ENCODE measurements around the gene CCDC178. TPM values are rescaled to one million over a fixed set of nuclear protein-coding genes. Genes with fewer than 3 reads are reported as not detected.
"Not testable (repeated sequence)": the region's sequence is repeated elsewhere in the genome, so short reads cannot be mapped to it uniquely, and the experiment has no call there.

The CCDC178 gene
- total RNA-seq, 1 donor from 2014 or later, result 2.8 TPM

GRCh38 chr18:33181016-33181415 lies 259.5 kb downstream of the CCDC178 start:
- TF ChIP-seq, protein P1, sequence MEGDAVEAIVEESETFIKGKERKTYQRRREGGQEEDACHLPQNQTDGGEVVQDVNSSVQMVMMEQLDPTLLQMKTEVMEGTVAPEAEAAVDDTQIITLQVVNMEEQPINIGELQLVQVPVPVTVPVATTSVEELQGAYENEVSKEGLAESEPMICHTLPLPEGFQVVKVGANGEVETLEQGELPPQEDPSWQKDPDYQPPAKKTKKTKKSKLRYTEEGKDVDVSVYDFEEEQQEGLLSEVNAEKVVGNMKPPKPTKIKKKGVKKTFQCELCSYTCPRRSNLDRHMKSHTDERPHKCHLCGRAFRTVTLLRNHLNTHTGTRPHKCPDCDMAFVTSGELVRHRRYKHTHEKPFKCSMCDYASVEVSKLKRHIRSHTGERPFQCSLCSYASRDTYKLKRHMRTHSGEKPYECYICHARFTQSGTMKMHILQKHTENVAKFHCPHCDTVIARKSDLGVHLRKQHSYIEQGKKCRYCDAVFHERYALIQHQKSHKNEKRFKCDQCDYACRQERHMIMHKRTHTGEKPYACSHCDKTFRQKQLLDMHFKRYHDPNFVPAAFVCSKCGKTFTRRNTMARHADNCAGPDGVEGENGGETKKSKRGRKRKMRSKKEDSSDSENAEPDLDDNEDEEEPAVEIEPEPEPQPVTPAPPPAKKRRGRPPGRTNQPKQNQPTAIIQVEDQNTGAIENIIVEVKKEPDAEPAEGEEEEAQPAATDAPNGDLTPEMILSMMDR (conservative IDR thresholded peaks at IDR 0.05), result no peak
- peaks cover 4% of the 10 kb centered on the region for H3K27me3 Mint-ChIP-seq
- DNase-seq (ENCODE audit: extremely low spot score, unreplicated experiment), result no peak

DNA sequence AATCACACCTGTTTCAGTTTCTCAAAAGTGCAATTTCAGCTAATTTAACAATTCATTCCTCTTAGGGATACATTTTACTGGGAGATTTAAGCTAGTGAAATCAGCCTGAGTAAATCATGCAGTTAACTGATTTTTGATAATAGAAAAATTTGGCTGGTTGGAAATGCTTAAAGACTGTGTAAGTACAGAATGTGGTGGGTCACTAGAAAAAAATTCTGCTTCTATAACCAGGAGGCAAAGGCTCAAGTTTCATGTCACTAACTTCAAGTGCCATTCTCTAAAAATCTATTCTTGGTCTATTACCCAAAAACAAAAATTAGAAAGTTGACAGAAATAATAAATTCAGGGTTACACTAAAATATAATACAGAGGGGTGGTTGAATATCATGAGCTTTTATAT lies 271.3 kb downstream of the CCDC178 start:
- TF ChIP-seq, protein P1 (conservative IDR thresholded peaks at IDR 0.05), result no peak
- H3K4me1 Mint-ChIP-seq (ENCODE audit: unreplicated experiment), result no peaks in the 10 kb centered on the region
- H3K27me3 Mint-ChIP-seq, result no peaks in the 10 kb centered on the region
- H3K4me3 Mint-ChIP-seq, result no peak overlapping the region
- no peaks in the 10 kb centered on the region for H3K9me3 Mint-ChIP-seq
- H3K36me3 Mint-ChIP-seq, result no peaks in the 10 kb centered on the region
- H3K27ac Mint-ChIP-seq, result no peak overlapping the region
- no peak for DNase-seq (ENCODE audit: extremely low spot score, unreplicated experiment)

More at GRCh38 chr18:33181016-33181415, 259.5 kb downstream of the CCDC178 start:
- Mint-ChIP-seq H3K27ac (no peak overlapping the region), H3K36me3 (no peaks in the 10 kb centered on the region), H3K4me1 (ENCODE audit: unreplicated experiment) (no peaks in the 10 kb centered on the region), H3K4me3 (no peak overlapping the region), H3K9me3 (no peaks in the 10 kb centered on the region)

DNA sequence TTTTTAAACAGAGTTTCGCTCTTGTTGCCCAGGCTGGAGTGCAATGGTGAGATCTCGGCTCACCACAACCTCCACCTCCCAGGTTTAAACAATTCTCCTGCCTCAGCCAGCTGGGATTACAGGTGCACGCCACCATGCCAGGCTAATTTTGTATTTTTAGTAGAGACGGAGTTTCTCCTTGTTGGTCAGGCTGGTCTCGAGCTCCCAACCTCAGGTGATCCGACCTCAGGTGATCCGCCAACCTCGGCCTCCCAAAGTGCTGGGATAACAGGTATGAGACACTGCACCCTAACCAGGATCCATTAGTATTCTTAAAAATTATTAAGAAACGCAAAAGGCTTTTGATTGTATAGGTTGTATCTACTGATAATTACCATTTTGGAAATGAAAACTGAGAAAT lies 276.4 kb downstream of the CCDC178 start:
- not testable (repeated sequence) for DNase-seq (ENCODE audit: extremely low spot score, unreplicated experiment); H3K27ac Mint-ChIP-seq; H3K4me1 Mint-ChIP-seq (ENCODE audit: unreplicated experiment); H3K4me3 Mint-ChIP-seq; H3K27me3 Mint-ChIP-seq; H3K36me3 Mint-ChIP-seq
- peaks cover 12% of the 10 kb centered on the region for H3K9me3 Mint-ChIP-seq

DNA sequence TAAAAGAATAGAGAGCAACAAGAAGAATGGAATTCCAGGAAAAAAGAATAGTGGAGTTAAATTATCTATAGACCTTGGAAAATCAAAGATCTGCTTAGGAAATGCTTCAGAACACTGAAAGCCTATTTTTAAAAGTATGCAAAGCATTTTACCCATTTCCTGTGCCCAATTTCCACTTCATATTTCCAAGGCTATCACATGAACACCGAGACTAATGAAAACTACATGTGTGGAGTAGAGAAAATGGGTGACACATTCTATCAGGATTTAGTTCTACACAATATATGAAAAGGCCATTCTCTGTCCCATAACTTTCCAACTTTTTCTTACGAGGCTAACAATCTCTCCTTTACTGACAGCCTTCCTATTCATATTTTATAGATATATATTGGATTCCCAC lies 279.4 kb downstream of the CCDC178 start:
- TF ChIP-seq, protein P1 (conservative IDR thresholded peaks at IDR 0.05), result no peak
- Mint-ChIP-seq H3K4me1 (ENCODE audit: unreplicated experiment) (no peaks in the 10 kb centered on the region), H3K27ac (no peak overlapping the region), H3K9me3 (peaks cover 12% of the 10 kb centered on the region), H3K36me3 (no peaks in the 10 kb centered on the region), H3K27me3 (no peaks in the 10 kb centered on the region), H3K4me3 (no peak overlapping the region)
- no peak for DNase-seq (ENCODE audit: extremely low spot score, unreplicated experiment)

DNA sequence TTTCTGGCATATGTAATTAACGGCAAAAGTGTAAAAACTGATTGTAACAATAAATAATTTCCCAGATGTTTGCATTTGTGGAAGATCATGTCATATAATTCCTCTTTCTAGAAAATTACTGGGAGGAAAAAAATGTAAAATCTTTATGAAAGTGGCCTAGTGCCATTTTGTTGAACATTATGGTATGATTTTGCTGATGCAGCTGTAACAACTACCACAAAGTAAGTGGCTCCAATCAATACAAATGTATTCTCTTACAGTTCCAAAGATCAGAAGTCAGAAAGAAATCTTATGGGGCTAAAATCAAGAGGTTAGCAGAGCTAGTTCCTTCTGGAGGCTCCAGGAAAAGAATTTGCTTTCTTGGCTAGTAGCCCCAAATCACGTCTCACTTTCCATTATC lies 281.4 kb downstream of the CCDC178 start:
- Mint-ChIP-seq H3K27me3 (no peaks in the 10 kb centered on the region), H3K36me3 (no peaks in the 10 kb centered on the region), H3K9me3 (peaks cover 12% of the 10 kb centered on the region), H3K4me1 (ENCODE audit: unreplicated experiment) (no peaks in the 10 kb centered on the region), H3K27ac (no peak overlapping the region), H3K4me3 (no peak overlapping the region)
- DNase-seq (ENCODE audit: extremely low spot score, unreplicated experiment), result no peak
- TF ChIP-seq, protein P1 (conservative IDR thresholded peaks at IDR 0.05), result no peak

DNA sequence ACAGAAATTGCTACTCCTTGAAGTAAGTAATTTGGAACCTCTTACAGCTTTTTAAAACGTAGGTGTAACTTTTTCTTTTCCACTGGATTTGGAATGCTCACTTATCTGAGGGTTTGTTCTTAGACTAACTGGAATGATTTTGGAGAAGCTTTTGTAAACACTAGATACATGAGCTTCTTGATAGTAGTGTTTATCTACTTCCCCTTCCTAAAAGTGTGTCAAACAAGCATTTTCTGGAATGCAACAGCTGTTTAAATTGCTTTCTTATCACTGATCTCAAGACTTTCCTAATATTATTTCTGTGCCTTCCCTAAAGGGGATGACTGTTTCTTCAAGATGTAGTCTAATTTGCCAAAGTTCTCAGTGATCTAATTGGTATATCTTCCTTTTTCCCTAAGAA lies 282.6 kb downstream of the CCDC178 start:
- no peaks in the 10 kb centered on the region for H3K4me1 Mint-ChIP-seq (ENCODE audit: unreplicated experiment)
- H3K27me3 Mint-ChIP-seq, result no peaks in the 10 kb centered on the region
- no peak overlapping the region for H3K27ac Mint-ChIP-seq
- H3K4me3 Mint-ChIP-seq, result no peak overlapping the region
- TF ChIP-seq, protein P1 (conservative IDR thresholded peaks at IDR 0.05), result no peak
- no peak for DNase-seq (ENCODE audit: extremely low spot score, unreplicated experiment)
- no peaks in the 10 kb centered on the region for H3K36me3 Mint-ChIP-seq
- H3K9me3 Mint-ChIP-seq, result peaks cover 11% of the 10 kb centered on the region
